Neural crest cell (in vitro differentiated cells): Measurements from ENCODE around the gene ADAMTS9. TPM values are rescaled to one million over a fixed set of nuclear protein-coding genes. Genes with fewer than 3 reads are reported as not detected.

Experiments
- DNase-seq: peaks from one replicate; pipeline ENCODE4 v3.0.0; 2021; ENCODE audit warnings: low read depth, mixed read lengths, low spot score
- H3K27ac Mint-ChIP-seq: one replicate; pipeline ENCODE4 v1.8.0; 2021; ENCODE audit warnings: mild to moderate bottlenecking, mixed read lengths; ENCODE audit not compliant: unreplicated experiment
- H3K27me3 Mint-ChIP-seq: 2 replicates; pipeline ENCODE4 v1.8.0; 2021; ENCODE audit warnings: low read depth, mild to moderate bottlenecking, mixed read lengths
- H3K36me3 Mint-ChIP-seq: 2 replicates; pipeline ENCODE4 v1.8.0; 2021; ENCODE audit warnings: low read depth, mild to moderate bottlenecking, mixed read lengths
- H3K4me1 Mint-ChIP-seq: 2 replicates; pipeline ENCODE4 v1.8.0; 2021; ENCODE audit warnings: mixed read lengths
- H3K4me3 Mint-ChIP-seq: one replicate; pipeline ENCODE4 v1.8.0; 2021; ENCODE audit warnings: mild to moderate bottlenecking, mixed read lengths
- H3K9me3 Mint-ChIP-seq: 2 replicates; pipeline ENCODE4 v1.8.0; 2021; ENCODE audit warnings: mixed read lengths
- total RNA-seq: library from RNA; stranded (reverse); gene quantifications from 2 replicates; pipeline ENCODE4 v1.2.1, GENCODE V29; 2021
- TF ChIP-seq, protein P1 (sequence below): fragments of 200-600 bp; sonication (generic); conservative IDR thresholded peaks from 2 replicates; pipeline ENCODE4 v1.5.0; 2021; ENCODE audit warnings: antibody characterized with exemption, mild to moderate bottlenecking

ADAMTS9 gene
- total RNA-seq, 1 donor from 2014 or later = 15.1 TPM

DNA sequence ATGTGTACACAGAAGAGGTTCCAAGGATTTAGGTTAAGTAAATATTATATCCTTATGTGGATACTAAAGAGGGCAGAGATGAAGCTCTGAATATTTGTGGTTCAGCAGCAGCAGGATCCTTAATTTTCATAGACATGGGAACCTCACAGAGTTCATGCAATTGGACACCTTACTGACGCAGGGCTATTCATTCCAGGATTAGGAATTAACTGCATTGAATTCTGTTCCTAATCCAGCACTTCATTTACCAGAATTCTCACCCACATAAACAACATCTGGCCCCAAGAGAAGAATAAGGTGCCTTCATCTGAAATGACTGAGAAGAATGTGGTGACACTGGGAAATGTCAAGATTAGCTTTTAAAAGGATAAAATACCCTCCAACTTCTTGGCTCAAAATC lies 62.4 kb downstream of the ADAMTS9 start:
- TF ChIP-seq, protein P1, sequence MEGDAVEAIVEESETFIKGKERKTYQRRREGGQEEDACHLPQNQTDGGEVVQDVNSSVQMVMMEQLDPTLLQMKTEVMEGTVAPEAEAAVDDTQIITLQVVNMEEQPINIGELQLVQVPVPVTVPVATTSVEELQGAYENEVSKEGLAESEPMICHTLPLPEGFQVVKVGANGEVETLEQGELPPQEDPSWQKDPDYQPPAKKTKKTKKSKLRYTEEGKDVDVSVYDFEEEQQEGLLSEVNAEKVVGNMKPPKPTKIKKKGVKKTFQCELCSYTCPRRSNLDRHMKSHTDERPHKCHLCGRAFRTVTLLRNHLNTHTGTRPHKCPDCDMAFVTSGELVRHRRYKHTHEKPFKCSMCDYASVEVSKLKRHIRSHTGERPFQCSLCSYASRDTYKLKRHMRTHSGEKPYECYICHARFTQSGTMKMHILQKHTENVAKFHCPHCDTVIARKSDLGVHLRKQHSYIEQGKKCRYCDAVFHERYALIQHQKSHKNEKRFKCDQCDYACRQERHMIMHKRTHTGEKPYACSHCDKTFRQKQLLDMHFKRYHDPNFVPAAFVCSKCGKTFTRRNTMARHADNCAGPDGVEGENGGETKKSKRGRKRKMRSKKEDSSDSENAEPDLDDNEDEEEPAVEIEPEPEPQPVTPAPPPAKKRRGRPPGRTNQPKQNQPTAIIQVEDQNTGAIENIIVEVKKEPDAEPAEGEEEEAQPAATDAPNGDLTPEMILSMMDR = no peak
- Mint-ChIP-seq H3K4me1 (peaks cover 13% of the 10 kb centered on the region), H3K4me3 (no peak overlapping the region), H3K36me3 (peaks cover 38% of the 10 kb centered on the region), H3K9me3 (peaks cover 4% of the 10 kb centered on the region), H3K27ac (no peak overlapping the region), H3K27me3 (no peaks in the 10 kb centered on the region)
- no peak for DNase-seq

DNA sequence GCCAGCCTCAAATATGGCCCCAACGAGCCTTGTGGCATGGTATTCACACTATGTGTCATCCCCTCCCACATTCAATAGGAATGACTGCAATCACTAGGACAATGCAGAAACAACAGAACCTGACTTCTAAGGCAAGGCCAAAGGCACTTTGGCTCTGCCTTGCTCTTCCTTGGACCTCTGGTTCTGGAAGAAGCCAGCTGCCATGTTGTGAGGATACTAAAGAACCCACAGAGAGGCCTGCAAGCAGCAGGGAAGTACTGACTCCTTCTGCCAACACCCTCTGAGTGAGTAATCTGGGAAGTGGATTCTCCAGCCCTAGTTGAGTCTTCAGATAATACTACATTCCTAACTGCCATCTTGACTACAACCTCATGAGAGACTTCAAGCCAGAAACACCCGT lies 64.7 kb downstream of the ADAMTS9 start:
- H3K36me3 Mint-ChIP-seq = peaks cover 34% of the 10 kb centered on the region

DNA sequence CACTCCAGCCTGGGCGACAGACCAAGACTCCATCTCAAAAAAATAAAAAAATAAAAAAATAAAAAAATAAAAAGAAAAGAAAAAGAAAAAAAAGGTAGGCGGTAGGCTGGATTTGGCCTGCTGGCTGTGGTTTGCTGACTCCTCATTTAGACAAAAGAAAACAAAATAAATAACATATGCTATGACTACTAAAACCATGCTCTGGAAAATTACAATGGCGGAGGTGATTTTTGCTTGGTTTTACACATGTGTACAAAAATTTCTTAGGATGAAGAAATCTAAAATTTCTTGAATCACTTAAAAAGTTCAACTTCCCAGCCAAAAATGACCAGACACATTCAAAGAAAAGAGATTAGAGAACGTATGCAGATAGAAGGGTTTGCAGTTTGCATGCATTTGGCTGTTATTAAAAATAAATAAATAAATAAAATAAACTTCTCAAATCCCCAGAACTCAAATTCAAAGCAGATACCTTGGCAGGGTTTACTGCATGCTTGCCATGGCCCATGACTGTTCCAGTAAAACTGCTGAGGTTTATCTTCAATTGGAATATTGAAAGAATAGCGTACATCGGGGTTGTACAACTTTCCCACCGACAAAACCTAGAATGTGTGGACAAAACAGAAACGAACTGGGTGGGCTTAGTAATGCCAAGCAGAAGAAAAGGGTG lies 65.9 kb downstream of the ADAMTS9 start:
- TF ChIP-seq, protein P1 = no peak
- Mint-ChIP-seq H3K27me3 (no peaks in the 10 kb centered on the region), H3K27ac (no peak overlapping the region), H3K36me3 (peaks cover 32% of the 10 kb centered on the region), H3K4me1 (peaks cover under 1% of the 10 kb centered on the region), H3K9me3 (no peaks in the 10 kb centered on the region), H3K4me3 (no peak overlapping the region)
- no peak for DNase-seq

More for the DNA sequence above, 64.7 kb downstream of the ADAMTS9 start:
- H3K27ac Mint-ChIP-seq = no peak overlapping the region
- peaks cover 13% of the 10 kb centered on the region for H3K4me1 Mint-ChIP-seq
- TF ChIP-seq, protein P1 = no peak
- no peak overlapping the region for H3K4me3 Mint-ChIP-seq
- no peaks in the 10 kb centered on the region for H3K27me3 Mint-ChIP-seq
- DNase-seq = no peak
- H3K9me3 Mint-ChIP-seq = peaks cover 4% of the 10 kb centered on the region

DNA sequence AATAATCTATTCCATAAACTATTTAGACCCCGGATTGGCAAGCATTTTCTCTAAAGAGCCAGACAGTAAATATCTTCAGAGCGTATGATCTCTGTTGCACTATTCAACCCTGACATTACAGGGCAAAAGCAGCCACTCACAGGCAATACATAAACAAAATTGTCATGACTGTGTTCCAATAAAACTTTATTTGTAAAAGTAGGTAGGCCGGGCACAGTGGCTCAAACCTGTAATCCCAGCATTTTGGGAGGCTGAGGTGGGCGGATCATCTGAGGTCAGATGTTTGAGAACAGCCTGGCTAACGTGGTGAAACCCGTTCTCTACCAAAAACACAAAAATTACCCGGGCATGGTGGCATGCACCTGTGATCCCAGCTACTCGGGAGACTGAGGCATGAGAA lies 66.5 kb downstream of the ADAMTS9 start:
- H3K36me3 Mint-ChIP-seq = peaks cover 32% of the 10 kb centered on the region
- no peaks in the 10 kb centered on the region for H3K9me3 Mint-ChIP-seq
- H3K27ac Mint-ChIP-seq = no peak overlapping the region
- DNase-seq = no peak
- TF ChIP-seq, protein P1 = no peak
- no peak overlapping the region for H3K4me3 Mint-ChIP-seq
- H3K27me3 Mint-ChIP-seq = no peaks in the 10 kb centered on the region
- H3K4me1 Mint-ChIP-seq = no peaks in the 10 kb centered on the region

DNA sequence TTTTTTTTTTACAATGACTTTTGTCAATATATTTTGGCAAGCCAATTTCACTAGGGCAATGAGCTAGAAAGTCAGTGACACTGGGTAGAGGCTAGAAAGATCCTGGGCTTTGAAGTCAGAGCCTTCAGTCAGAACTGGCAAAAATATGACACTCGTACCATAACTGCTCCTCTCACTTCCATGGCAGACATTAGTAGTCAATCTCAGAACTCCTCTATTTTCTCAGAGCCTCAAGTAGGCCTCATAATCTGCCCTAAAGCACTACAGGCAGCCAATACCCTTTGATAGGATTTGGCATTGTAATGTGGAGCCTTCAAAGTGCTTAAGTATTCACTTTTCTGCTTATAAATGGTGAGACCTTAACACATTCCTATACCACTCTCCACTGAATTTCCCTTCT lies 67.8 kb downstream of the ADAMTS9 start:
- DNase-seq = no peak
- Mint-ChIP-seq H3K4me3 (no peak overlapping the region), H3K9me3 (no peaks in the 10 kb centered on the region), H3K27ac (no peak overlapping the region), H3K4me1 (no peaks in the 10 kb centered on the region), H3K36me3 (peaks cover 38% of the 10 kb centered on the region), H3K27me3 (no peaks in the 10 kb centered on the region)
- TF ChIP-seq, protein P1 = no peak
